HepG2 (cell line): ENCODE results near the gene LRRC27. TPM values are rescaled to one million over a fixed set of nuclear protein-coding genes. Genes with fewer than 3 reads are reported as not detected.

Experiments
- ATAC-seq: fragments of 200-7000 bp; cut with Tn5 transposase; 3 replicates; pipeline ENCODE4 v1.9.1; 2020; ENCODE audit warnings: mild to moderate bottlenecking, moderate library complexity
- BruUV-seq: library from RNA; stranded (reverse); fragments of 400-500 nt; replicated peaks from 2 replicates; lab custom pipeline; 2021; lab: Mats Ljungman, UMichigan
- CTCF ChIA-PET: fragments of 300-600 bp; formaldehyde crosslinking; extraction: SDS; loops from one replicate; lab custom pipeline; 2021; ENCODE audit warnings: low total read pairs, inconsistent platforms, low intra/inter-chr PET ratio; lab: Yijun Ruan, JAX
- POLR2A ChIA-PET: fragments of 350-600 bp; sonication (Branson Sonifier 250); formaldehyde crosslinking; loops from one replicate; lab custom pipeline; 2020; ENCODE audit warnings: antibody characterized with exemption, inconsistent platforms; lab: Yijun Ruan, JAX
- DNase-seq: peaks from one replicate; pipeline ENCODE4 v3.0.0-alpha.2; 2015; ENCODE audit warnings: low spot score
- FAIRE-seq: peaks from 3 replicates; lab custom pipeline; 2011; peaks lifted over from hg19 to GRCh38; lab: Jason Lieb, UNC
- H2AFZ ChIP-seq: one replicate; pipeline ENCODE4 v1.6.1; 2011; ENCODE audit warnings: low read length, inconsistent platforms
- H3K27ac ChIP-seq: fragments of 300-600 bp; 3 replicates; pipeline ENCODE4 v1.8.0; 2011; ENCODE audit warnings: mixed run types, mild to moderate bottlenecking, mixed read lengths, low read length, inconsistent platforms; ENCODE audit not compliant: insufficient read depth; ENCODE audit errors: extremely low read length
- H3K27me3 ChIP-seq, 2 experiments: fragments of 200-600 bp in 1 of 2; 2 replicates in 1 of 2; 3 replicates in 1 of 2; pipeline versions ENCODE4 v1.6.0 to v1.8.0; 2011; ENCODE audit warnings: low read length in 2 of 2, mild to moderate bottlenecking in 2 of 2, moderate library complexity in 2 of 2, inconsistent platforms in 1 of 2; ENCODE audit not compliant: insufficient read depth in 2 of 2, control insufficient read depth in 1 of 2
- H3K36me3 ChIP-seq, 2 experiments: fragments of 200-600 bp in 1 of 2; replicated peaks in 1 of 2; 2 replicates in 1 of 2; 3 replicates in 1 of 2; pipeline versions ENCODE4 v1.5.1 to v1.8.0; 2011; ENCODE audit warnings: low read length in 2 of 2, inconsistent platforms in 1 of 2; ENCODE audit not compliant: insufficient read depth in 2 of 2, control insufficient read depth in 1 of 2
- H3K4me1 ChIP-seq: 2 replicates; pipeline ENCODE4 v1.5.1; 2012; ENCODE audit warnings: low read length, inconsistent platforms; ENCODE audit not compliant: insufficient read depth
- H3K4me2 ChIP-seq: 2 replicates; pipeline ENCODE4 v1.6.0; 2011; ENCODE audit warnings: low read depth, low read length, inconsistent platforms
- H3K4me3 ChIP-seq, 3 experiments: fragments of 200-600 bp in 1 of 3; sonication (generic), shearing (Covaris generic) in 1 of 3; replicated peaks in 1 of 3; 2 replicates each; pipeline ENCODE4 v1.5.1; 2011 to 2016; ENCODE audit warnings: low read length in 3 of 3, inconsistent platforms in 2 of 3, low read depth in 2 of 3, mild to moderate bottlenecking in 2 of 3, control low read depth in 1 of 3, mixed read lengths in 1 of 3; ENCODE audit not compliant: insufficient read depth in 1 of 3
- H3K79me2 ChIP-seq: one replicate; pipeline ENCODE4 v1.6.1; 2011; ENCODE audit warnings: low read length, inconsistent platforms; ENCODE audit not compliant: insufficient read depth
- H3K9ac ChIP-seq: 2 replicates; pipeline ENCODE4 v1.6.0; 2011; ENCODE audit warnings: mild to moderate bottlenecking, low read depth, low read length, inconsistent platforms; ENCODE audit not compliant: insufficient read depth
- H3K9me3 ChIP-seq: 2 replicates; pipeline ENCODE4 v1.5.1; 2012; ENCODE audit warnings: mild to moderate bottlenecking, low read length
- H4K20me1 ChIP-seq: 2 replicates; pipeline ENCODE4 v1.6.0; 2011; ENCODE audit warnings: inconsistent platforms, mild to moderate bottlenecking, low read length, moderate library complexity; ENCODE audit not compliant: insufficient read depth
- CENPX ChIP-seq: sonication (generic); formaldehyde crosslinking; IDR thresholded peaks from 2 replicates; pipeline ENCODE4 v1.9.0; 2021; ENCODE audit warnings: mild to moderate bottlenecking, missing genetic modification reagents, moderate library complexity
- CREM ChIP-seq, 2 experiments: sonication (generic) in 1 of 2; formaldehyde crosslinking in 1 of 2; IDR thresholded peaks; 2 replicates each; pipeline versions ENCODE4 v1.4.0 to v1.6.1; 2016 to 2020; ENCODE audit warnings: antibody characterized with exemption in 1 of 2, mild to moderate bottlenecking in 1 of 2, missing genetic modification reagents in 1 of 2
- DBP ChIP-seq: sonication (generic); formaldehyde crosslinking; IDR thresholded peaks from 2 replicates; pipeline ENCODE4 v1.4.0; 2020; ENCODE audit warnings: missing genetic modification reagents; ENCODE audit errors: not compliant biosample characterization
- MTF2 ChIP-seq: sonication (generic); formaldehyde crosslinking; IDR thresholded peaks from 2 replicates; pipeline ENCODE4 v1.5.0; 2020; ENCODE audit warnings: missing genetic modification reagents, borderline replicate concordance
- RELA ChIP-seq: sonication (generic); formaldehyde crosslinking; IDR thresholded peaks from 2 replicates; pipeline ENCODE4 v1.4.0; 2020; ENCODE audit warnings: missing genetic modification reagents
- TAF1 ChIP-seq: sonication (generic); formaldehyde crosslinking; IDR thresholded peaks from 2 replicates; pipeline ENCODE4 v1.4.0; 2020; ENCODE audit warnings: missing genetic modification reagents
- TOE1 ChIP-seq: sonication (generic); formaldehyde crosslinking; IDR thresholded peaks from 2 replicates; pipeline ENCODE4 v1.4.0; 2020; ENCODE audit warnings: mild to moderate bottlenecking, missing genetic modification reagents
- ZNF547 ChIP-seq: sonication (generic); formaldehyde crosslinking; IDR thresholded peaks from 2 replicates; pipeline ENCODE4 v1.5.1; 2020; ENCODE audit warnings: mild to moderate bottlenecking, missing genetic modification reagents
- ZNF703 ChIP-seq: sonication (generic); formaldehyde crosslinking; IDR thresholded peaks from 2 replicates; pipeline ENCODE4 v1.5.1; 2020; ENCODE audit warnings: missing genetic modification reagents, mild to moderate bottlenecking, moderate library complexity, borderline replicate concordance
- WGBS: methylation state at CpG from one replicate; pipeline ENCODE4 v1.1.6; 2017; ENCODE audit warnings: low lambda C conversion rate; 5-methylcytosine and 5-hydroxymethylcytosine counted together
- in situ Hi-C: cut with HindIII; loops from 2 replicates; pipeline ENCODE4 v1.10.0; 2017; ENCODE audit warnings: low pct_unique_long_range_greater_than_20kb; ENCODE audit not compliant: extremely low pct_ligation_motif_present
- intact Hi-C: fragments of 100-400 bp; cut with micrococcal nuclease; formaldehyde crosslinking; loops from one replicate; pipeline ENCODE4 v1.10.0; 2022; ENCODE audit not compliant: unreplicated experiment
- polyA plus RNA-seq, 8 experiments: library from polyadenylated mRNA; depleted of rRNA in 3 of 8; stranded (reverse) in 7 of 8; unstranded in 1 of 8; fragments of >200 nt; fragmentation: Illumina TruSeq in 4 of 8; extraction: Trizol in 4 of 8; gene quantifications; 2 replicates each; pipeline versions ENCODE4 v1.2.1 to v1.2.3, GENCODE V29; 2011 to 2016; ENCODE audit warnings: low read depth in 4 of 8, missing spikeins in 1 of 8, mixed read lengths in 1 of 8; ENCODE audit not compliant: insufficient read depth in 1 of 8
- total RNA-seq, 5 experiments: library from RNA; depleted of rRNA; stranded (reverse); fragments of >200 nt; fragmentation: Illumina TruSeq; extraction: Trizol; gene quantifications; 2 replicates each; pipeline ENCODE4 v1.2.3, GENCODE V29; 2016; ENCODE audit warnings: low read depth in 1 of 5
- TF ChIP-seq, protein P1 (sequence below): sonication (generic); formaldehyde crosslinking; IDR thresholded peaks from 2 replicates; pipeline ENCODE4 v1.4.0; 2020; ENCODE audit warnings: low read depth, mild to moderate bottlenecking, missing genetic modification reagents
- TF ChIP-seq, protein P2 (sequence below): sonication (generic); formaldehyde crosslinking; IDR thresholded peaks from 2 replicates; pipeline ENCODE4 v1.5.0; 2020; ENCODE audit warnings: missing genetic modification reagents

LRRC27 gene
- total and polyA plus RNA-seq, 2 of the 13 experiments (the other 11 are each of a cell fraction or from before 2014, with no cell fraction given): 4.2 to 4.6 TPM

DNA sequence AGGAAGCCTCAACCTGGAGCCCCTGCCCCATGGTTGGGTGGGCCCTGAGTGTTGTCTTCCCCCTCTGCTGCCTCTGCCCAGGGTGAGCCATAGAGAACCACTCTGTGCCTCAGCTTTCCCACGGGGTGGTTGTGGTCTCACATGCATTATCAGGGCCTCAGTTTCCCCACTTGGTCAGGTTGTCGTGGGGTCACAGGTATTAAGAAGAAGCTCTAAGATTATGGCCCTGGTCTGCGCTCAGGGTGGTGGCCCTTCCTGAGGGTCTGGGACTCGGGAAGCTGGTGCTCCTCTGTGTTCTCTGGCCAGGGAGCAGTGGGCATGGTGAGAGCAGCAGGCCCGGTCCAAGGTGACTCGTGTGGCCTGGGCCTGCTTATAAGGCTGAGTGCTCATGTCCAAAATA is 17.8 kb downstream of the LRRC27 start (continued):
- TF ChIP-seq MTF2 (CRISPR knock-in tag): no peak

GRCh38 chr10:132350391-132350790 is 18.4 kb downstream of the LRRC27 start:
- no CpG with 5 or more reads among the region's 11 CpGs for WGBS
- no peak overlapping the region for H2AFZ ChIP-seq
- no peaks in the 10 kb centered on the region for H3K79me2 ChIP-seq
- ATAC-seq (no peak), DNase-seq (no peak), FAIRE-seq (no peak)
- intact Hi-C loops (no loop called here), in situ Hi-C loops (no loop called here)
- H3K4me3 ChIP-seq: no peak overlapping the region
- ChIA-PET POLR2A (interaction anchor here (0.6 kb wide), 1 partner anchor 145 kb away, joined by 4 read pairs; no protein-coding TSS in a partner anchor), CTCF (no interaction called here)
- no peak overlapping the region for H3K9ac ChIP-seq
- no peak overlapping the region for H3K27ac ChIP-seq
- no peaks in the 10 kb centered on the region for H3K36me3 ChIP-seq
- no peaks in the 10 kb centered on the region for H3K27me3 ChIP-seq
- no peak for TF ChIP-seq ZNF703 (CRISPR knock-in tag)
- TF ChIP-seq ZNF547 (CRISPR knock-in tag): no peak
- no peak for TF ChIP-seq CREM (IDR thresholded peaks at IDR 0.05)
- no peak for TF ChIP-seq CREM (CRISPR knock-in tag; IDR thresholded peaks at IDR 0.05)
- TF ChIP-seq, protein P1, sequence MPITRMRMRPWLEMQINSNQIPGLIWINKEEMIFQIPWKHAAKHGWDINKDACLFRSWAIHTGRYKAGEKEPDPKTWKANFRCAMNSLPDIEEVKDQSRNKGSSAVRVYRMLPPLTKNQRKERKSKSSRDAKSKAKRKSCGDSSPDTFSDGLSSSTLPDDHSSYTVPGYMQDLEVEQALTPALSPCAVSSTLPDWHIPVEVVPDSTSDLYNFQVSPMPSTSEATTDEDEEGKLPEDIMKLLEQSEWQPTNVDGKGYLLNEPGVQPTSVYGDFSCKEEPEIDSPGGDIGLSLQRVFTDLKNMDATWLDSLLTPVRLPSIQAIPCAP (CRISPR knock-in tag): no peak
- no peak for TF ChIP-seq RELA
- TF ChIP-seq TOE1: no peak
- TF ChIP-seq, protein P2, sequence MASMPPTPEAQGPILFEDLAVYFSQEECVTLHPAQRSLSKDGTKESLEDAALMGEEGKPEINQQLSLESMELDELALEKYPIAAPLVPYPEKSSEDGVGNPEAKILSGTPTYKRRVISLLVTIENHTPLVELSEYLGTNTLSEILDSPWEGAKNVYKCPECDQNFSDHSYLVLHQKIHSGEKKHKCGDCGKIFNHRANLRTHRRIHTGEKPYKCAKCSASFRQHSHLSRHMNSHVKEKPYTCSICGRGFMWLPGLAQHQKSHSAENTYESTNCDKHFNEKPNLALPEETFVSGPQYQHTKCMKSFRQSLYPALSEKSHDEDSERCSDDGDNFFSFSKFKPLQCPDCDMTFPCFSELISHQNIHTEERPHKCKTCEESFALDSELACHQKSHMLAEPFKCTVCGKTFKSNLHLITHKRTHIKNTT (CRISPR knock-in tag): no peak
- TF ChIP-seq CENPX (CRISPR knock-in tag): no peak
- TF ChIP-seq TAF1 (CRISPR knock-in tag): no peak
- TF ChIP-seq DBP (CRISPR knock-in tag): no peak
- peaks cover 6% of the 10 kb centered on the region for H3K4me1 ChIP-seq
- no peak overlapping the region for H3K4me2 ChIP-seq
- no TSS peak for BruUV-seq
- H4K20me1 ChIP-seq: no peaks in the 10 kb centered on the region
- H3K9me3 ChIP-seq: no peaks in the 10 kb centered on the region
